Naive thymus-derived CD4-positive, alpha-beta T cell (primary cell): ENCODE results near the gene ANTXR2. TPM values are rescaled to one million over a fixed set of nuclear protein-coding genes. Genes with fewer than 3 reads are reported as not detected.

Experiments
- ATAC-seq: fragments of 150-1000 bp; cut with Tn5 transposase; 2 replicates; pipeline ENCODE4 v1.10.0; 2021; ENCODE audit warnings: mild to moderate bottlenecking, moderate library complexity
- CTCF ChIA-PET: fragments of 350-600 bp; sonication (Branson Sonifier 250); formaldehyde crosslinking; loops from one replicate; lab custom pipeline; 2021; ENCODE audit warnings: antibody characterized with exemption; lab: Charles Lee
- POLR2A ChIA-PET: fragments of 350-600 bp; sonication (Branson Sonifier 250); formaldehyde crosslinking; loops from one replicate; lab custom pipeline; 2021; ENCODE audit warnings: antibody characterized with exemption, inconsistent platforms; lab: Charles Lee
- DNase-seq, 9 donors: peaks; one replicate each; pipeline versions ENCODE4 v3.0.0 to v3.0.0-alpha.2; 2020 to 2022; ENCODE audit warnings: mixed read lengths in 1 of 9
- H3K27ac ChIP-seq: one replicate; pipeline ENCODE4 v1.7.0; 2013; ENCODE audit warnings: mild to moderate bottlenecking, low read depth, low read length, moderate library complexity
- H3K27me3 ChIP-seq, 2 donors: one replicate each; pipeline ENCODE4 v1.7.0; 2013; ENCODE audit warnings: low read length in 2 of 2, mild to moderate bottlenecking in 2 of 2, moderate library complexity in 2 of 2; ENCODE audit not compliant: control insufficient read depth in 2 of 2, insufficient read depth in 2 of 2
- H3K36me3 ChIP-seq, 3 experiments: 1 replicate in 2 of 3; 2 replicates in 1 of 3; pipeline ENCODE4 v1.7.0; 2013; ENCODE audit warnings: low read length in 3 of 3, mild to moderate bottlenecking in 3 of 3, moderate library complexity in 1 of 3; ENCODE audit not compliant: insufficient read depth in 3 of 3, control insufficient read depth in 2 of 3
- H3K4me1 ChIP-seq, 2 donors: one replicate each; pipeline ENCODE4 v1.7.0; 2013; ENCODE audit warnings: low read length in 2 of 2, mild to moderate bottlenecking in 2 of 2, moderate library complexity in 1 of 2; ENCODE audit not compliant: control insufficient read depth in 2 of 2, insufficient read depth in 2 of 2
- H3K4me3 ChIP-seq: 2 replicates; pipeline ENCODE4 v1.7.0; 2013; ENCODE audit warnings: mild to moderate bottlenecking, low read length
- H3K9me3 ChIP-seq, 3 experiments: 1 replicate in 2 of 3; 2 replicates in 1 of 3; pipeline ENCODE4 v1.7.0; 2013; ENCODE audit warnings: low read length in 3 of 3; ENCODE audit not compliant: control insufficient read depth in 2 of 3
- H3K27ac Mint-ChIP-seq, 9 donors: one replicate each; pipeline ENCODE4 v1.8.0; 2020 to 2022; ENCODE audit warnings: mixed read lengths in 9 of 9, mild to moderate bottlenecking in 8 of 9, moderate library complexity in 5 of 9, inconsistent platforms in 2 of 9
- H3K27me3 Mint-ChIP-seq, 5 donors: one replicate each; pipeline ENCODE4 v1.8.0; 2021 to 2022; ENCODE audit warnings: mixed read lengths in 5 of 5, mild to moderate bottlenecking in 1 of 5
- H3K36me3 Mint-ChIP-seq, 5 donors: one replicate each; pipeline ENCODE4 v1.8.0; 2020 to 2022; ENCODE audit warnings: mixed read lengths in 5 of 5, mild to moderate bottlenecking in 3 of 5, inconsistent platforms in 1 of 5
- H3K4me1 Mint-ChIP-seq, 7 donors: one replicate each; pipeline ENCODE4 v1.8.0; 2020 to 2022; ENCODE audit warnings: mixed read lengths in 7 of 7, mild to moderate bottlenecking in 3 of 7, inconsistent platforms in 1 of 7
- H3K4me3 Mint-ChIP-seq, 10 donors: one replicate each; pipeline ENCODE4 v1.8.0; 2020 to 2022; ENCODE audit warnings: mild to moderate bottlenecking in 10 of 10, mixed read lengths in 10 of 10, moderate library complexity in 6 of 10, inconsistent platforms in 2 of 10
- H3K9me3 Mint-ChIP-seq, 11 donors: one replicate each; pipeline ENCODE4 v1.8.0; 2020 to 2022; ENCODE audit warnings: mixed read lengths in 11 of 11, mild to moderate bottlenecking in 4 of 11, inconsistent platforms in 1 of 11, moderate library complexity in 1 of 11
- intact Hi-C, 2 donors: fragments of 100-400 bp; cut with micrococcal nuclease; formaldehyde crosslinking; loops; one replicate each; pipeline ENCODE4 v1.15.1; 2023
- polyA plus RNA-seq, 2 donors: library from polyadenylated mRNA; unstranded; fragments of 300-500 nt; fragmentation: Illumina TruSeq; gene quantifications; one replicate each; pipeline ENCODE4 v1.2.3, GENCODE V29; 2021
- total RNA-seq, 6 experiments: library from RNA in 5 of 6; stranded (reverse) in 5 of 6; gene quantifications; 1 replicate in 5 of 6; 2 replicates in 1 of 6; pipeline ENCODE4 v1.2.3 and lab custom pipeline; 2021 to 2026

ANTXR2 gene
- total and polyA plus RNA-seq, 7 experiments from 2014 or later = 20.3 to 69.8 (median 42.2) TPM

- Histone ChIP-seq H3K4me1 (no peaks in the 10 kb centered on the region), H3K27ac (no peak overlapping the region), H3K36me3 (no peaks in the 10 kb centered on the region), H3K9me3 (no peaks in the 10 kb centered on the region), H3K27me3 (no peaks in the 10 kb centered on the region), H3K4me3 (no peak overlapping the region)
- no peak overlapping the region for H3K4me3 Mint-ChIP-seq
- ChIA-PET POLR2A (no interaction called here), CTCF (no interaction called here)
- ATAC-seq (no peak), DNase-seq (no peak)
- H3K36me3 Mint-ChIP-seq = peaks cover 5 to 33% (median 8%) of the 10 kb centered on the region in 5 donors
- peaks cover 0 to 27% (median 6%) of the 10 kb centered on the region in 11 donors for H3K9me3 Mint-ChIP-seq
- intact Hi-C loops = no loop called here
- H3K27ac Mint-ChIP-seq = no peak overlapping the region
- H3K27me3 Mint-ChIP-seq = peaks cover 0 to 27% (median 0%) of the 10 kb centered on the region in 5 donors
- no peaks in the 10 kb centered on the region for H3K4me1 Mint-ChIP-seq
Measured at GRCh38 chr4:80113615-80114014, 40.6 kb upstream of the ANTXR2 start.

- ChIA-PET CTCF (no interaction called here), POLR2A (no interaction called here)
Measured at GRCh38 chr4:80112236-80112635, 39.2 kb upstream of the ANTXR2 start.

GRCh38 chr4:80111276-80111675 is 38.2 kb upstream of the ANTXR2 start:
- intact Hi-C loops = no loop called here
- Mint-ChIP-seq H3K27me3 (peaks cover 0 to 24% (median 6%) of the 10 kb centered on the region in 5 donors), H3K27ac (no peak overlapping the region), H3K36me3 (peaks cover 0 to 25% (median 11%) of the 10 kb centered on the region in 5 donors), H3K9me3 (peaks cover 3 to 19% (median 8%) of the 10 kb centered on the region in 11 donors), H3K4me3 (no peak overlapping the region), H3K4me1 (no peaks in the 10 kb centered on the region)
- H3K36me3 ChIP-seq = no peaks in the 10 kb centered on the region
- no peak overlapping the region for H3K27ac ChIP-seq
- H3K4me3 ChIP-seq = no peak overlapping the region
- DNase-seq (no peak), ATAC-seq (no peak)
- ChIA-PET POLR2A (no interaction called here), CTCF (no interaction called here)
- H3K9me3 ChIP-seq = no peaks in the 10 kb centered on the region
- H3K27me3 ChIP-seq = no peaks in the 10 kb centered on the region
- no peaks in the 10 kb centered on the region for H3K4me1 ChIP-seq

More at GRCh38 chr4:80112236-80112635, 39.2 kb upstream of the ANTXR2 start:
- no peak overlapping the region for H3K4me3 Mint-ChIP-seq
- ATAC-seq (no peak), DNase-seq (no peak)
- Histone ChIP-seq H3K36me3 (no peaks in the 10 kb centered on the region), H3K9me3 (no peaks in the 10 kb centered on the region), H3K27me3 (no peaks in the 10 kb centered on the region), H3K4me3 (no peak overlapping the region), H3K27ac (no peak overlapping the region), H3K4me1 (no peaks in the 10 kb centered on the region)
- H3K4me1 Mint-ChIP-seq = no peaks in the 10 kb centered on the region
- H3K27ac Mint-ChIP-seq = no peak overlapping the region
- H3K9me3 Mint-ChIP-seq = peaks cover 0 to 18% (median 4%) of the 10 kb centered on the region in 11 donors
- H3K36me3 Mint-ChIP-seq = peaks cover 0 to 26% (median 8%) of the 10 kb centered on the region in 5 donors
- H3K27me3 Mint-ChIP-seq = peaks cover 0 to 18% (median 3%) of the 10 kb centered on the region in 5 donors
- intact Hi-C loops = no loop called here

- DNase-seq (no peak), ATAC-seq (no peak)
- CTCF ChIA-PET = no interaction called here
- Histone ChIP-seq H3K4me3 (no peak overlapping the region), H3K36me3 (no peaks in the 10 kb centered on the region), H3K9me3 (no peaks in the 10 kb centered on the region), H3K27me3 (no peaks in the 10 kb centered on the region), H3K4me1 (no peaks in the 10 kb centered on the region), H3K27ac (no peak overlapping the region)
- intact Hi-C loops = no loop called here
- Mint-ChIP-seq H3K36me3 (peaks cover 0 to 19% (median 12%) of the 10 kb centered on the region in 5 donors), H3K4me1 (no peaks in the 10 kb centered on the region), H3K9me3 (peaks cover 3 to 21% (median 8%) of the 10 kb centered on the region in 11 donors), H3K27ac (no peak overlapping the region), H3K27me3 (peaks cover 0 to 21% (median 5%) of the 10 kb centered on the region in 5 donors), H3K4me3 (no peak overlapping the region)
- POLR2A ChIA-PET = interaction anchor here (1.6 kb wide), 1 partner anchor 34 kb away, joined by 6 read pairs; the partner anchor contains the start of gene ANTXR2
Measured at GRCh38 chr4:80107374-80107773, 34.3 kb upstream of the ANTXR2 start.

- intact Hi-C loops = no loop called here
- H3K27ac ChIP-seq = no peak overlapping the region
- H3K27me3 Mint-ChIP-seq = peaks cover 0 to 12% (median 5%) of the 10 kb centered on the region in 5 donors
- no peaks in the 10 kb centered on the region for H3K27me3 ChIP-seq
- no peaks in the 10 kb centered on the region for H3K9me3 ChIP-seq
- no peaks in the 10 kb centered on the region for H3K4me1 ChIP-seq
- H3K9me3 Mint-ChIP-seq = peaks cover 3 to 21% (median 8%) of the 10 kb centered on the region in 11 donors
- ATAC-seq = no peak
- no peaks in the 10 kb centered on the region for H3K36me3 ChIP-seq
- H3K4me1 Mint-ChIP-seq = no peaks in the 10 kb centered on the region
- POLR2A ChIA-PET = no interaction called here
- no peak overlapping the region for H3K27ac Mint-ChIP-seq
- DNase-seq = no peak
- peaks cover 0 to 17% (median 12%) of the 10 kb centered on the region in 5 donors for H3K36me3 Mint-ChIP-seq
- H3K4me3 ChIP-seq = no peak overlapping the region
- CTCF ChIA-PET = interaction anchor here (0.7 kb wide), 1 partner anchor 98 kb away, joined by 3 read pairs; no protein-coding TSS in a partner anchor
- no peak overlapping the region for H3K4me3 Mint-ChIP-seq
Measured at GRCh38 chr4:80104927-80105326, 31.9 kb upstream of the ANTXR2 start.

- no peaks in the 10 kb centered on the region for H3K4me1 ChIP-seq
- no peak overlapping the region for H3K27ac Mint-ChIP-seq
- peaks cover 0 to 17% (median 12%) of the 10 kb centered on the region in 5 donors for H3K36me3 Mint-ChIP-seq
- no peak for DNase-seq
- ChIA-PET CTCF (no interaction called here), POLR2A (interaction anchor here (0.6 kb wide), 1 partner anchor 1059 kb away, joined by 4 read pairs; no protein-coding TSS in a partner anchor)
- H3K27me3 ChIP-seq = no peaks in the 10 kb centered on the region
- H3K27me3 Mint-ChIP-seq = peaks cover 0 to 7% (median 5%) of the 10 kb centered on the region in 5 donors
- intact Hi-C loops = no loop called here
- ATAC-seq = no peak
- no peaks in the 10 kb centered on the region for H3K9me3 ChIP-seq
- no peak overlapping the region for H3K27ac ChIP-seq
- H3K4me3 Mint-ChIP-seq = no peak overlapping the region
- H3K4me1 Mint-ChIP-seq = peaks cover 0 to 2% (median 0%) of the 10 kb centered on the region in 7 donors
- H3K36me3 ChIP-seq = no peaks in the 10 kb centered on the region
- no peak overlapping the region for H3K4me3 ChIP-seq
- H3K9me3 Mint-ChIP-seq = peaks cover 3 to 21% (median 8%) of the 10 kb centered on the region in 11 donors
Measured at GRCh38 chr4:80103629-80104028, 30.6 kb upstream of the ANTXR2 start.

- peaks cover 0 to 9% (median 9%) of the 10 kb centered on the region in 5 donors for H3K36me3 Mint-ChIP-seq
- intact Hi-C loops = no loop called here
- POLR2A ChIA-PET = interaction anchor here (0.7 kb wide), 1 partner anchor 29 kb away, joined by 3 read pairs; the partner anchor contains the start of gene ANTXR2
- Histone ChIP-seq H3K4me1 (no peaks in the 10 kb centered on the region), H3K27me3 (no peaks in the 10 kb centered on the region), H3K4me3 (no peak overlapping the region), H3K36me3 (no peaks in the 10 kb centered on the region), H3K9me3 (no peaks in the 10 kb centered on the region), H3K27ac (no peak overlapping the region)
- no peak overlapping the region for H3K27ac Mint-ChIP-seq
- H3K9me3 Mint-ChIP-seq = peaks cover 0 to 12% (median 6%) of the 10 kb centered on the region in 11 donors
- H3K4me3 Mint-ChIP-seq = no peak overlapping the region
- ATAC-seq = peak; percentile 61
- peaks cover 0 to 12% (median 0%) of the 10 kb centered on the region in 5 donors for H3K27me3 Mint-ChIP-seq
- DNase-seq = no peak
- peaks cover 0 to 2% (median 0%) of the 10 kb centered on the region in 7 donors for H3K4me1 Mint-ChIP-seq
- CTCF ChIA-PET = interaction anchor here (0.6 to 0.7 kb wide), 2 partner anchors 46 to 190 kb away, joined by 3 read pairs; no protein-coding TSS in a partner anchor
Measured at GRCh38 chr4:80101792-80102116, 28.7 kb upstream of the ANTXR2 start.
